Measurements from ENCODE around the gene CGREF1.
"Not testable (repeated sequence)": the region's sequence is repeated elsewhere in the genome, so short reads cannot be mapped to it uniquely, and the experiment has no call there.

CGREF1 gene

GRCh38 chr2:27086724-27087593, 32.0 kb downstream of the CGREF1 start, which contains the start of gene KHK:
Gene KHK (plus strand): TSS chr2:27086772. CDS start chr2:27087260, 488 bp downstream.
- DNase-seq = no peak

GRCh38 chr2:27086090-27086723, 32.7 kb downstream of the CGREF1 start:
- DNase-seq = peak; percentile 97

DNA sequence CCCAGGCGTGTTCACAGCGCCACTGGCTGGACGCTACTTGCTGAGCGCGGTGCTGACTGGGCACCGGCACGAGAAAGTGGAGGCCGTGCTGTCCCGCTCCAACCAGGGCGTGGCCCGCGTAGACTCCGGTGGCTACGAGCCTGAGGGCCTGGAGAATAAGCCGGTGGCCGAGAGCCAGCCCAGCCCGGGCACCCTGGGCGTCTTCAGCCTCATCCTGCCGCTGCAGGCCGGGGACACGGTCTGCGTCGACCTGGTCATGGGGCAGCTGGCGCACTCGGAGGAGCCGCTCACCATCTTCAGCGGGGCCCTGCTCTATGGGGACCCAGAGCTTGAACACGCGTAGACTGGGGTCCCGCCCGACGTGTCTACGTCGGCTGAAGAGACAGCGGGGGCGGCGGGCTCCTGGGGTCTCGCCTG, 33.2 kb downstream of the CGREF1 start:
- no peak for DNase-seq

DNA sequence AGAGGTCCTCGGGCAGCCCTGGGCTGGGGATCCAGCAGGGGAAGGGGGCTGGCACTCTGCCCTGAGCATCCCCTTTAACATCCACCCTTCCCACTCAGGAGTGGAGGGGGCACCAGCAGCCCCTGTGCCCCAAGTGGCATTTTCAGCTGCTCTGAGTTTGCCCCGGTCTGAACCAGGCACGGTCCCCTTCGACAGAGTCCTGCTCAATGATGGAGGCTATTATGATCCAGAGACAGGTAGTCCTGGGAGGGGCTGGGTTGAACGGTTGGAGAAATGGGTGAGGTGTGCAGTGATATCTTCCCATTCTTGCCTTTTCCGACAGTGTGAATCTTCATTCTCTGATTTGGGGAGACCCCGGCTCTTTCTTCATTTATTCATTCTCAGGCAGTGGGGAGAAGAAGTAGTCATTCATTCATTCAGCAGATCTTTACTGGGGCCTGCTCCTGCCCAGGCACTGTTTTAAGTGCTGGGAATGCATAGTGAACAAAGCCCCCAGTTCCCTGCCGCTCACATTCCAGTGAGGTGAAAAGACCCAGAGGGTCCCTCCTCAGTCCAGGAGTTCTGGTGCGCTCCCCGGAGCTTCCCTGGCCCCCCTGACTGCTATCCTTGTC, 33.8 kb downstream of the CGREF1 start:
- no peak for DNase-seq

DNA sequence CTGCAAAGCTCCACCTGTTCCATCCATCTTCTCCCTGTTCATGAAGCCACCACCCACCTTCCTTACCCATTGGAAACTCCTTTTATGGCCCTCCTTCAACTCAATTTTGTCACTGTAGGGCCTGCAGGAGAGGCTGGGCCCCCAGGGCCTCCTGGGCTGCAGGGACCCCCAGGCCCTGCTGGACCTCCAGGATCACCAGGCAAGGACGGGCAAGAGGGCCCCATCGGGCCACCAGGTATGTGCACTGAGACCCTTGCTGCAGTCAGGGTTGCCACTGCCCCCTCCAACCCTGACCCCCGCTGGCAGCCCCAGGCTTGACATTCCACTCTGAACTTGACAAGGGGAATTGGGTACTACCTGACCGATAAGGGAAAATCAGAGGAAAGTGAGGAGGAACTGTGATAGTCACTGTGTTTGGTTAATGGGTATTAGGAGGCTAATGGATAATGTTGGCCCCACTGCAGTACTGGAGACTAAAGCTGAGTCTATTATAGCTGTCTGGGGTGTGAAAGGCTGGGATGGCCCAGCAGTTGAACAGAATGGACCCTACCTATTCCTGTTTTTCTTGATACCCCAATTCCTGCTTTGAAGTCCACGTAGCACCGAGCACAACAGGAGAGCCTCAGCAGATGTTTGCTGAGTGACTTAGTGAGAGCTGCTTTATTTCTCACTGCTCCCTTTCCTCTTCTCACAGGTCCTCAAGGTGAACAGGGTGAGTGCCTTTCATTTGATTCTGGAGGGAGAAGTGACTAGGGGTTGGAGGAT, 34.4 kb downstream of the CGREF1 start:
- no peak for DNase-seq

DNA sequence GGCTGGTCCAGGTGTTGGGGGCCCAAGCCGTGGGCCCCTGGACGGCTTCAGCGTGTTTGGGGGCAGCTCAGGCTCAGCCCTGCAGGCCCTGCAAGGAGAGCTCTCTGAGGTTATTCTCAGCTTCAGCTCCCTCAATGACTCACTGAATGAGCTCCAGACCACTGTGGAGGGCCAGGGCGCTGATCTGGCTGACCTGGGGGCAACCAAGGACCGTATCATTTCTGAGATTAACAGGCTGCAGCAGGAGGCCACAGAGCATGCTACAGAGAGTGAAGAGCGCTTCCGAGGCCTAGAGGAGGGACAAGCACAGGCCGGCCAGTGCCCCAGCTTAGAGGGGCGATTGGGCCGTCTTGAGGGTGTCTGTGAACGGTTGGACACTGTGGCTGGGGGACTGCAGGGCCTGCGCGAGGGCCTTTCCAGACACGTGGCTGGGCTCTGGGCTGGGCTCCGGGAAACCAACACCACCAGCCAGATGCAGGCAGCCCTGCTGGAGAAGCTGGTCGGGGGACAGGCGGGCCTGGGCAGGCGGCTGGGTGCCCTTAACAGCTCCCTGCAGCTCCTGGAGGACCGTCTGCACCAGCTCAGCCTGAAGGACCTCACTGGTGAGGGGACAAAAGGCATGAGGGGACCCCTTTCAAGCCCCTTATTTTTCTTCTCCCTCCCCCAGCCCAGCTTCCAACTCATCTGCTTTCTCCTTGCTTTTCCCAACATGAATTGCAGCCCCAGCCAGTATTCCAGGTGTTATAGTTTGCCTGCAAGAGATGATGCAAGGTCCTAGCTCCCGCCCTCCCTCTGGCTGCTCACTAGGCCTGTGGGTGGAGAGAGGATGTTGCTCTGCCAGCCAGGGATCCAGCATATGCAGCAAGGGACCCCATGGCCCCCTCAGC, 35.3 kb downstream of the CGREF1 start:
- DNase-seq = no peak

DNA sequence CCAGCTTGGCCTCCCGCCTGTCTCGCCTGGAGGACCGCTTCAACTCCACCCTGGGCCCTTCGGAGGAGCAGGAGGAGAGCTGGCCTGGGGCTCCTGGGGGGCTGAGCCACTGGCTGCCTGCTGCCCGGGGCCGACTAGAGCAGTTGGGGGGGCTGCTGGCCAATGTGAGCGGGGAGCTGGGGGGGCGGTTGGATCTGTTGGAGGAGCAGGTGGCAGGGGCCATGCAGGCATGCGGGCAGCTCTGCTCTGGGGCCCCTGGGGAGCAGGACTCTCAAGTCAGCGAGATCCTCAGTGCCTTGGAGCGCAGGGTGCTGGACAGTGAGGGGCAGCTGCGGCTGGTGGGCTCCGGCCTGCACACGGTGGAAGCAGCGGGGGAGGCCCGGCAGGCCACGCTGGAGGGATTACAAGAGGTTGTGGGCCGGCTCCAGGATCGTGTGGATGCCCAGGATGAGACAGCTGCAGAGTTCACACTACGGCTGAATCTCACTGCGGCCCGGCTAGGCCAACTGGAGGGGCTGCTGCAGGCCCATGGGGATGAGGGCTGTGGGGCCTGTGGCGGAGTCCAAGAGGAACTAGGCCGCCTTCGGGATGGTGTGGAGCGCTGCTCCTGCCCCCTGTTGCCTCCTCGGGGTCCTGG, 36.0 kb downstream of the CGREF1 start:
- no peak for DNase-seq

GRCh38 chr2:27081984-27082772, 36.8 kb downstream of the CGREF1 start:
- no peak for DNase-seq

DNA sequence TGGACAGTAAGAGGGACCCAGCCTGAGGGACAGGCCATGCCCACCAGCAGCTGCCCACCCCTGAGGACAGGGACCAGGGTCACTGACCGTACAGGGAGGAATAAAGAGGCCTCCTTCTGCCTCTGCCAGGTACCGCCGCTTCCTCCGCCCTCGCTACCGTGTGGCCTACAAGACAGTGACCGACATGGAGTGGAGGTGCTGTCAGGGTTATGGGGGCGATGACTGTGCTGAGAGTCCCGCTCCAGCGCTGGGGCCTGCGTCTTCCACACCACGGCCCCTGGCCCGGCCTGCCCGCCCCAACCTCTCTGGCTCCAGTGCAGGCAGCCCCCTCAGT, 38.4 kb downstream of the CGREF1 start:
- DNase-seq = no peak

GRCh38 chr2:27080140-27080469, 38.8 kb downstream of the CGREF1 start:
- DNase-seq = no peak

DNA sequence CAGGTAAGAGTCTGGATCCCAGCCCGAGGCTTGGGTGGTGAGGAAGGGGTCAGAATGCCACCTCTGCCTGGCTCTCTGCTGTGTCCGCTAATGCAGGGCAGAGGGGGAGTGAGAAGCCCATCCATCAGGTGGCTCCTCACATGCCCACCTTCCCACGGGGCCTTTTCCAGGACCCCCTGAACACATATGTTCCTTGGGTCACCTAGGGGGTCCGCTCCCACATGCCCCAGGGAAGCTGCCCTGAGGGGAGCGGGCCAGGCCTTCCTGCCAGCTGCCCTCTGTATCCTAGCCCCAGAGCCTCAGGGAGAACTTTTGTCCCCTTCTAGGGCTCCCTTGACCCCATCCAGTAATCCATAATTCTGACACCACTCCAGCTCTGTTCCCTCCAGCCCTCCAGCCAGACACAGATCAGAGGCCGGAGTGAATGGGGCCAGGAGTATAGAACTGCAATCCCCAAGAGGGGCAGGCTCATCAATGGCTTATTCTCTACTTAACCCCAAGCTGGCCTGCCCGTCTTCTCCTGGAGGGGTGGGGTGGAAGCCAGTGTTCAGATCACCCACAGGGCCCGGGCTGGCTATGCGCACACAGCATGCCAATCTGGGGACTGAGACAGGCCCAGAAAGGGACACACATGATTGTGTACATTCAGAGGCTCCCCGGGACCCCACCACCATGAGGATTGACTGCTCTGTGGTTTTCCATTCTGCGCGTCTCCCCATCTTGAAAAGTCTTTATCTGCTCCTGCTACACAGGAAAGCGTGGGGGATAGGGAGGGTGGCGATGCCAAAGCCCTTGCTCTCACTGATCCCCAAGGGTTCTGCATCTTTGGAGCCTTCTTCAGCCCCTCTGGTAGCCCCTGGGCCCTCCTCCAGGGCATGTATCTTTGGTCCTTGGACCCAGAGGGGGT, 39.4 kb downstream of the CGREF1 start:
- DNase-seq = no peak

DNA sequence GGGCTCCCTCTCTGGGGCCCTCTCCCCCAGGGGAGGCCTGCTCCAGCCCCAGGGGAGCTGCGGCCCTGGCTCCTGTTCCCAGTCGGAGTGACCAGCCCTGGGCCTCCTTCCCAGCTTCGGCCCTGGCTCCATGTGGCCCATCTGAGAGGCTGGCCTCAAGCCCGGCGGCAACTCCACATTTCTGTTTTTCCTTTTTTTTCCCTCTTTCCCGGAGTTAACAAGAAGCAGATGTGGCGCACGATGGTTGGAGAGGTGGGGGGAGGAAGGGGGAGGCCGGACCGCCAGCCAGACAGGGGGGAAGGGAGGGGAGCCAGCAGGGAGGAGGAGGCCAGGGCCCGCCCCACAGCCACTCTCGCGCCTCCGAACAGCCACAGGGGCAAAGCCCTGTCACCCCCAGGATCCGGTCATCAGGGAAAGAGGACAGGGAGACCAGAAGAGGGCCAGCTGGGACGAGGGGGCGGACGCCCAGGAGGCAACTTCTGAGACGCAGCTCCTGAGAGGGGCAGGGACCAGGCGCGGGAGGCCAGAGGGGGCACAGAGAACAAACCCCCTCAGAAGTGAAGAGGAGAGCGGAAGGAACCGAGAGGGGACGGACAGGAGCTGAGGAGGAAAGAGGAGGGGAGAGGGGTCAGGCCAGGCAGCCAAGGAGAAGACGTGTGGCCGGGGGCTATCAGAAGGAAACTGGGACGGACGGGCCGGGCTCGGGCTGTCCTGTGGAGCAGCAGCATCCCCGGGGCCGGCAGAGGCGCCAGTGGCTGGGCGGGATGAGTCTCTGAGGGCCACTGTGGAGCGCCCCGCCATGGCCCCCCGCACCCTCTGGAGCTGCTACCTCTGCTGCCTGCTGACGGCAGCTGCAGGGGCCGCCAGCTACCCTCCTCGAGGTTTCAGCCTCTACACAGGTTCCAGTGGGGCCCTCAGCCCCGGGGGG, 40.4 kb downstream of the CGREF1 start, which contains the start of gene EMILIN1:
EMILIN1 (plus strand) TSS at position 349 of the 928 bp plus-strand sequence; CDS start at position 800, 451 bp downstream.
- DNase-seq = no peak

GRCh38 chr2:27077231-27077630, 41.7 kb downstream of the CGREF1 start:
- no peak for DNase-seq

- DNase-seq = no peak
These were observed 42.6 kb downstream of the CGREF1 start for GRCh38 chr2:27076323-27076722.

- not testable (repeated sequence) for DNase-seq
These were observed 43.4 kb downstream of the CGREF1 start for GRCh38 chr2:27075566-27075871.

DNA sequence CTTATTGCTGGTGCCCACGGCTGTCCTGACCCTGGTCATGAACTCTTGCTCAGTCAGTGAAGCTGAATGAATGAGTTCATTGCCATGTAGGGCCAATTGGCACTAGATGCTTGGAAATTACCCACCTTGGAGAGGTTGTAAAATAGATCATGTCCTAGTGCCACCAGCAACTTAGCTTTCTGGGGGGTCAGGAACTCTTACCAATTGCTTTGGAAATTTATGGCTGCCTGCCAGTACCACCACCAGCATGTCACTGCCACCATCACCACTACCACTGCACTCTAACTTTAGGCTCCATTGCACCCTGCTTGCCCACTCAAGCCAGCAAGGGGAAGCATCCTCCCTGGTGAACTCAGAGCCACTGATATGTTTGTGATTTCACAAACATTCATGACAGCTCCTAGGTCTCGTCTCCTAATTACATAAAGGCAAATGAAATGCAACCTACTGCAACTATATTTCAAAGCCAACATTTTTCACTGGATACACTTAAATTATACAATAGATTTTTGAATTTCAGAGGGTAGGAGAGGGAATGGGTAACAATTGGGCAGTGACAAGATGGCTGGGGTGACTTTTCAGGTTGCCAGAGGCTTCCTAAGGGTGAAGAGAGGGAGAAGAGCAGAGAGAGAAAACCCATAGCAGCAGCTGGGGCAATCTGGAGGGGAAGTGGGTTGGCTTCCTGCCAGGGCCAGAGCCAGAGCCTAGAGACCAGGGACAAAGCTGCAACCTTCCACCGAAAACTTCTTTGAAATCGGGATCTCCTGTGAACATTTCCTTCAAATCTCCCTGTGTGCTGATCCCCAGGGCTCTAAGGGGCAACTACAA, 44.0 kb downstream of the CGREF1 start:
- peak; percentile 23 for DNase-seq

DNA sequence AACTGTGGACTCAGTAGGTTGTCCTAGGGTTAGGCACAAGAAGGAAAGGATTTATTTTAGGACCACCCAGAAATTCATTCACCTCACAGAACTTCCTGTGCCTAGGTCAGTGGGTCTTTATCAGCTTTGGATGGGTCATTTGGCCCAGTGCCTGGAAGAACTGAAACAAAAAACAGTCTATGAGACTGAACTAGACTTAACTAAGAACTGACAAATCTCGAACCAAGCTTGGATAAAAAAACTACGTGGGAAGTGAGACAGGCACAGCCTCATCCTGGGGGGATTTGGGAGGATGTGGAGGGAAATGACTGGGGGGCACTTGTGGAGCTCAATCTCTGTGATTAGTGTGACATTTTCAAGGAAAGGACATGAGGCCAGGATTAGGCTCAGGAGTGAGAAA, 45.1 kb downstream of the CGREF1 start:
- DNase-seq = no peak

GRCh38 chr2:27072920-27073319, 46.0 kb downstream of the CGREF1 start:
- no peak for DNase-seq
